ENCODE data around the gene BTBD6.
A peak's percentile ranks its signal among the peaks of the same experiment; 100 is the strongest.

BTBD6 gene

DNA sequence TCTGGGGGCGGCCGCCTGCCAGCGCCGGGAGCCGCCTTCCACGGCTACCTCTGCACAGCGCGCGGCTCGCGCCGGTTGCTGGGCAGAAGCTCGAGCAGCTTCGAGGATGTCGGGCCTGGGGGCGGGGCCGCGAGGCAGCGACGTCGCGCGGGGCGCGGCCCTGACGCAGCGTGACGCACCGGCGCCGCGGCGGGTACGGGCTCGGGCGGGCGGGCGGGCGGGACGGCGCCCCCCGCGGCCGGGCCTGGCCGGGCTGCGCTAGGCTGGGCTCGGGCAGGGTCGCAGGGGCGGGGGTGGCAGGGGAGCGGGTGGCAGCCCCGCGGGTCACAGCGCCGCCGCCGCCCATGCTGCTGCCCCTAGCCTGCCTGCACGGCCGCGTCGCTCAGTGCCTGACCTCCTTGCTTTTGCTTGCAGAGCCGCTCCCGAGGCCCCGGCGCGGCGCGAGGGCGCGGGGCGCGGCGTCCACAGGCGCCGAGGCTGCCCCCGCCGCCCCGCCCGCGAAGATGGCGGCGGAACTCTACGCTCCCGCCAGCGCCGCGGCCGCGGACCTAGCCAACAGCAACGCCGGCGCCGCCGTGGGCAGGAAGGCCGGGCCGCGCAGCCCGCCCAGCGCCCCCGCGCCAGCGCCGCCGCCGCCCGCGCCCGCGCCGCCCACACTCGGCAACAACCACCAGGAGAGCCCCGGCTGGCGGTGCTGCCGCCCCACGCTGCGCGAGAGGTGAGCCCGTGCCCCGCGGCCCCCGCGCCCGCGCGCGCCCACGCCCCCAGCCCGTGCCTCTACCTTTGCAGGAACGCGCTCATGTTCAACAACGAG, at the start of gene BTBD6:
Gene BTBD6 (plus strand): TSS at position 166 of the 814 bp plus-strand sequence. CDS start 179 bp downstream, at position 345.
- DNase-seq (ENCODE audit: low spot score): peak; percentile 83

DNA sequence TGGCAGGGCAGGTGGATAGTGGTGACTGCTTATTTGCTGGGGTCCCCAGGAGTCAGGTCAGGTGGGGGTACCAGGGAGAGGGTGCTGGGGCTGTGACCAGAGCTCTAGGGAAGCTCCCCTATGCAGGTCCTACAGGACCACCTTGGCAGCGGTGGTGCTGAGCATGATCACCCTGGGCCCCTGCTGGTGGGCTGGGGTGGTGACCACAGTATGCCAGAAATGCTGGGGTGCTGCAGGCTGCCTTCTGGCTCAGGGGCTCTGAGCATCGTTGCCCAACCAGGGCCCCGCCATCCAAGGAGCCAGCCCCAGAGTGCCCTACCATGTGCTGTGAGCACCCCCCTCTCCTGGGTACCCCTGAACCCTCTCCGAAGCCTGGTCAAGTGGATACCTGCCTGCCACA, 49.7 kb upstream of the BTBD6 start:
- DNase-seq (ENCODE audit: low spot score): no peak

DNA sequence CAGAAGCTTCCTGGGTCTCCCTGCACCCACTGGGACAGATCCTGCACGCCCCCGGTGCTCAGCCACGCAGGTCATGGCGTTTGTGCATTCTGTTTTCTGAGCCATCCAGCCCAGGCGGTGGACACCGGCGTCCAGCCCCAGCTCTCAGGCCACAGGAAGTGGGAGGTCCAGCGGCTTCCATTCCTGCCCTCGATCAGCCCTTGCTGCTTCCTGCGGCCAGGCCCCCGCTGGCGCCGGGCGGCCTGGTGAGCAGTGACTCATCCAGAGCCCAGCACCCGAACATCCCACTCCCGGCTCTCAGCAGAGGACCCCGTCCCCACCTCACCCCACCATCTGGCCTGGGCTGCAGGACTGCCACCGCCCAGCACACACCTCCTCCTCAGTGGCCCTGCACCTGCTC, 49.2 kb upstream of the BTBD6 start:
- peak; percentile 89 for DNase-seq (ENCODE audit: low spot score)

DNA sequence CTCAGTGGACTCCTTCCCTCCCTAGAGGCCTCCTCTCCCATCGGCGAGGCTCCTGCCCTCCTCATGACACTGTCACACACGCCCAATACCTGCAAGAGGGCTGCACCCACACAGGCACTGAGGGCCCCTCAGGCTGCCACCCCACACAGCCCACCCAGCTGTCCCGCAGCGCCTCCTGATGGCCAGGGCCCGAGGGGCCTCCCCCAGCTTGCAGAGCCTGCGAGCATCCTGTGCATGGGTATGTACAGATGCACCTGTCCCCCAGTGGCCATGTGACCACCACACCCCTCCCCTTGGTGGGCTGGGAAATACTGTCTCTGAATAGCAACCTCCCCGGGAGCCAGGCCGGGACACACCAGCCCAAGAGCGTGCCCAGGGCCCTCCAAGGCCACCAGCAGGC, 48.3 kb upstream of the BTBD6 start:
- no peak for DNase-seq (ENCODE audit: low spot score)

DNA sequence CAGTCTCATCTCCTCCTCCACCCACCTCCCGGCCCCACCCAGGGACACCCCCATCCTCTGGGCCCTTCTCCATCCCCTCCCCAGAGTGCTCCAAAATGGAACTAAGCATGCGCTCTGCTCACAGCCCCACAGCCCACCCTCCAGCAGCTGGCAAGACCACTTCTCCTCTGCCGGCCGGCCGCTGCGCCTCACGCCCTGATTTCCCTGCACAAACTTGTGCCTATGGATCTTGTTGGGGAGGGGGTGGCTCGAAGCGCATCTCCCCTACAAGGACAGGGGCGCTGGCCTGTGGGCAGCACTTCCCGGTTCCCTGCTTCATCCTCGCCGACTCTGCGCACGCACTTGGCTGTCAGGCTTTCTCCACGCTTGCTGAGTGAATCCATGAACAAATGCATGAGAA, 47.7 kb upstream of the BTBD6 start:
- DNase-seq (ENCODE audit: low spot score): no peak

DNA sequence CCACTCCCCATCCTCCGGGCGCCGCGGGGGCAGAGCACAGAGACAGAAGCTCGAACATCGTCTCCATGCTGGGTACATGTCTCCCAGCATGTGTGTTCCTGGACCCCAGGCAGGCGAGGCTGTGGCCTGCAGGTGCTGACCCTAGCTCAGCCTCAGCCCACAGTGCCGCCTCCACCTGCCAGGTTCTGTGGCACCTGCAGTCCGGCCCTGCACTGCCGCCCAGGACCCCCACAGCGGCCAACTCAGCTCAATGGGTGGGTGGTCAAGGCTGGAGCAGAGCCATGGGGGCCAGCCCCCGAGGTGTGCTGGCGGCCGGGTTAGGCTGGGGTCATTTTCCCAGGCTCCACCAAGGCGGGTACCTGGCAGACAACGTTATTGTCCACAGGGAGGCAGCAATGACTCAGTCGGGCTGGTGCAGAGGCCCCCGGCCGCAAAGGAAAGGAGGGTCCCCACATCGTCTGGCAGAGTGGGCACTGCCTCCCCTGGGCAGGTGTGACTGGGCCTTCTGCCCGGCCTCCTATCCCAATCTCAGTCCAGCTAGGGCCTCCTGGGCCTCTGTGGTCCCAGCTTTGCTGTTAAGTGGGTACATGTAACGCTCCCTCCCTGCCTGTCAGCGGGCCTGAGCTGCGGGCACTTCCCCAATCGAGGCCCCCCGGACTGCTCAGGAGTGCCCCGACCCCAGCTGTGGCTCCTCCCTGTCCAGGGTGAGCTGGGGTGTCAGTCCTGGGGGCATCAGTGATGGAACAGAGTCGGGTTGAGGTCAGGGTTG, 47.0 kb upstream of the BTBD6 start:
- no peak for DNase-seq (ENCODE audit: low spot score)

DNA sequence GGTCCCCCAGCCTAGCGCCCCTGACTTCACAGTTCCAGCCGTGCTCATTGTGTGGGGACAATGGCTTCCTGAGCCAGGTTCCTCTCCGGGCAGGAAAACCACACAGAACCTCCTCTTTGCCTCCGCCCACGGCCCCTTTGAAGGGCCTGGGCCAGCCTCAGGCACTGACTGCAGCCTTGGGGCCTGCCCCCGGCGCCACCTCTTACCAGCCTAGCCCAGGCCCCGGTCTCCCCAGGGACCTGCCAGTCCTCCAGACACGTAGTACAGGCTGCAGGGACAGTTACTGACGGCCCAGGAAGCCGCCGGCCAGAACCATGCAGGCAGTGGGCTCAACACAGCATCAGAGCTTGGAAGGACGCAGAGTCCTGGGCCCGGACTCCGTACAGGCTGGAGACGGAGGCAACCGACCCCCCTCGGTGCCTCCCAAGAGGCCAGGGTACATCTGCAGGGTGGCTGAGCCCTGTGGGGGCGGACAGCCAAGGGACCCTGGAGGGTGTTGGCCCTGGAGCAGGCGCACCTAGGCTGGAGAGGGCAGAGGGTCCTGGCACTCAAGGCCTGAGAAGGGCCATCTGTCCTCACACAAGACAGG, 46.3 kb upstream of the BTBD6 start:
- DNase-seq (ENCODE audit: low spot score): peak; percentile 44

DNA sequence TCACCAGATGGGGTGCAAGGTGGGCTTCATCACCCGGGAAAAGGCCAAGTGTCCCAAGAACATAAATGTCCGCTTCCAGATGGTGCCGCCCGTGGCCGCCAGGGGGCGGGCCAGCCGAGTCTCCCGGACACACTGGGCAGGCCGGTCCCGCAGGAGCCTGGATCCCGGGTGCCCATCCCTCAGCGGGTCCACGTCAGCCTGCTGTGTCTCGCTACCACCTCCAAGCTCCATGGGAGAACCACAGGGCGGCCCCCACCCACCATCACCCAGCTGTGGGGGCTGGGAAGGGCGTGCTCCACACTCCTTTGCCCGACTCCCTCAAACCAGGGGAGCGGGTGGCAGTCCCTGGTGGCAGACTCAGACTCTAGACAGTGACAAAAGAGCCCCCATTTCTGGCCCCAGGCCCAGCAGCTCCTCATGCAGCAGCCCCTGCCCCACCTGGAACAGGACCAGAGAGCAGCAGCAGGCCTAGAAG, 45.2 kb upstream of the BTBD6 start:
- peak; percentile 69 for DNase-seq (ENCODE audit: low spot score)

DNA sequence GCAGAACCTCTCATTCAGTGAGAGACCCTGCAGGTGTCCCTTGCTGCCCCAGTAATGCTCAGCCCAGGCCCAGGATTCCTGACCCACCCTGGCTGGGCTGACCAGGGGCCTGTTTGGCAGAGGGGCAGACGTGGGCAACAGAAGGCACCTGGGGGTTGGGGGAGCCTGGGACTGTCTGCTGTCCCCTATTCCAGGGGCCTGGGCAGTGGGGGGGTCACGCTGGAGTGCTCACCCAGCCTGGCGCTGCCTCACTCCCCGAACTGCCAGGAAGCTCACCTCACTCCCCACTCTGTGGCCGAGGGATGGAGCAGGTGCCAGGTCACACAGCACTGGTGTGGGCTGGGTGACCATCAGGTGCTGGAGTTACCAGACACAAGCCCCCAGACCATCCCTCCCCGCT, 44.6 kb upstream of the BTBD6 start:
- DNase-seq (ENCODE audit: low spot score): no peak

DNA sequence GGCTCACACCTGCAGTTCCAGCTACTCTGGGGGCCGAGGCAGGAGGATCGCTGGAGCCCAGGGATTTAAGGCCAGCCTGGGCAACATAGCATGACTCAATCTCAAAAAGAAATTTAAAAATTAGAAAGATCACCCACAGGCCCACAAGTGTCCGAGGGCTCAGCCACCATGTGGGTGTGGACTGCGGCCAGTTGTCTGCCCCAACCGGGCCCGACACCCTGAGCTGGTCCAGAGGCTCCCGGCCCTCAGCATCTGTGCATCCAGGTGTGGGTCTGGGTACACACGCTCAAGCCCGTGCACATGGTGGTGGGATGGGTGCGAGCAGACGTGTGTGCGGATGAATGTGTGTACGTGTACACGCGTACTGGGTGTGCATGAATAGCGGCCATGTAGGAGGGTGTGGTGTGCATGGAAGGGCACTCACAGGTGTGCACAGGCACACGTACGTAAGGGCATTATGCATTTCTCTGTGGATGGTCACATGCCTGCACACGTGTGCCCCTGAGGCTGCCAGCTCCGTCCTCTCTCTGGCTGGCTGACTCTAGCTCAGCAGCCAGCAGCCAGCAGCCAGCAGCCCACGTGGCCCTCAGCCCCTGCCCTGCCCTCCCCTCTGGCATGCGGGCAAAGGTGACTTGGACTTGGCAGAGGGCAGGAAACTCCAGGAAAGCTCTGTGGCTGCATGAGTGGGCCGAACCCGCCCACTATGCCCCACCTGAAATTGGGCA, 44.0 kb upstream of the BTBD6 start:
- no peak for DNase-seq (ENCODE audit: low spot score)

DNA sequence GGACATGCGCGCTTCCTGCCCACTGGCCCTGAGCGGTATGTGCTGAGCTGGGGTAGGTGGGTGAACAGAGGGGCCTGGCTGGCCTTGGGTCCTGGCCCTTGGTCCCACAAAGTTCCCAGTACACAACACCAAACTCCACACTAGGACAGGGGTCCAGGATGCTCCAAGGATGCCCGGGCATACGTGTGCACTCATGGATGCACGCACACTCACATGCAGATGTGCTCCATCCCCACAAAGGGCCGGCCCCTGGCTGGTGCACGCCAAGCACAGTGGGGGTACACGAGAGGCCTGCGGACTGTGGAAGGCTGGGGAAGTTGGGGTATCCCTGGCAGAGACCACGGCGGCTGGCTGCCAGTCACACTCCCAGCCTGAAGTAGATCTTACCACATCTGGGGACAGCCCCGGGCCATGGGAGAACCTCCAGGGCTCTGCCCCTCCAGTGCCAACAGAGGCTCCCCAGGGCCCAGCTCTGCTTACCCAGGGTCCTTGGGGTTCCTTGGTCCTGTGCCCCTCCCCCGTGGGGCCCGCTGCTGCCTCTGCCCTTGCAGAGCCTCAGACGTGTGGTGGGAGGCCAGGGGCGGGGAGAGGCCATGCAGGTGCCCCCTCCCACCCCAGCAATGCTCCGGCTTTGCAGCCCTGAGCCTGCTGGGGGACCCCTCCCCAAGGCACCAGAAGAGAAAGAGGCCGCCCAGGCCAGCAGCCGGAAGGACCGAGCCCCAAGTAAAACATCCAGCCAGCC, 43.2 kb upstream of the BTBD6 start:
- DNase-seq (ENCODE audit: low spot score): no peak

DNA sequence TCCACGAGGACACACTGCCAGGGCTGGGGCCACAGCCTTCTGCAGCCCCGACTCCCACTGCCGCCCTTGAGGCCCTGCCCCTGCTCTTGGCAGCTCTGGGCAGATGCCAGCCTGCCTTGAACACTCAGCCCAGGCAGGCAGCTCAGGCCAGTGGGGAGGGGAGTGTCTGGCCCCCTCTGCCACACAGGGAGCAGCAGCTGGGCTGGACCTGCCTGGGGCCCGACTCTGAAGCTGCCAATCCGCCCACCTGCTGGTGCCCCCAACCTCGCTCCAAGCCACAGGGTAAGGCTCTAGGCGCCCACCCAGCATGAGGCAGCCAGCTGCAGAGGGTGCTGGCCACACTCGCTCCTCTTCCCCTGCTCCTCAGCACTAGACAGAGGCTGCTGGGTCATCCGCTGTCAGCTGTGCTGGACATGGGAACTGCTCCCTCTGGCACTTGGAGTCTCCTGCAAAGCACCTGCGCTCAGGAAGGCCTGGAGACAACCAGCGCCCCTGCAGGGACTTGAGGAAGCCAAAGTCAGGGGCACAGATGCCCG, 42.6 kb upstream of the BTBD6 start:
- no peak for DNase-seq (ENCODE audit: low spot score)

DNA sequence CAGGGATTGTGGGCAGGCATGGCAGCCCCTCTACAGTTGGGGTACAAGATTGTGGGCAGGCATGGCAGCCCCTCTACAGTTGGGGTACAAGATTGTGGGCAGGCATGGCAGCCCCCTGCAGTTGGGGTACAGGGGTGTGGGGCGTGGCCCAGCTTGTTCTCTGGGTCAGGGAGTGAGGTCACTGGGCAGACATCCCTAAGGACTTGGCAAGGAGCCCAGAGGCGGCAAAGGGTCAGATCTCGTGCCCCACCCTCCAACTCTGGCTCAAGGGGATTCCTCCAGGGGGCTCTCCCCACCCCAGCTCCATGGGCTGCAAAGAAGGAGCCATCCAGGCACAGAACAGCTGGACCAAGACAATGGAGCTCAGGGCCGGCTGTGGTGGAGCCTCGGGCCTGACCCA, 41.5 kb upstream of the BTBD6 start:
- DNase-seq (ENCODE audit: low spot score): no peak

DNA sequence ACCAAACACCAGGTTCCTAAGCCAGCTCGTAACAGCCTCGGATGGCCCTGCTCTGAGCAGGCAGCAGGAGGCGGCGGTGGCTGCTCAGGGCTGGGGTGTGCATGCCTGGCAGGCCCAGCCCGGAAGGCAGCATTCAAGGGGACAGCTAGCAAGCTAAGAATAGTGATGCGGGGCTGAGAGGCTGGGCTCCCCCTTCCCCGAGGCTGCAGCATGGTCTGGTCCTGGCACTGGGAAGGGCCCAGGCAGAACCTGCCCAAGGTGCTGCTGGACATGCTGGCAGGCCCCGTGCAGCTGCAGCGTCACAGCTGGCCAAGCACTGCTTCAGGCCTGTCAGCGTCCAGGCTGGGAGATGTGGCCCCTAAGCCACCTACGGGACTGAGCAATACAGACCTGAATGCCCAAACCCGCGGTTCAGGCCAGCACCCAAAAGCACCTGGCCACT, 40.9 kb upstream of the BTBD6 start:
- DNase-seq (ENCODE audit: low spot score): no peak

DNA sequence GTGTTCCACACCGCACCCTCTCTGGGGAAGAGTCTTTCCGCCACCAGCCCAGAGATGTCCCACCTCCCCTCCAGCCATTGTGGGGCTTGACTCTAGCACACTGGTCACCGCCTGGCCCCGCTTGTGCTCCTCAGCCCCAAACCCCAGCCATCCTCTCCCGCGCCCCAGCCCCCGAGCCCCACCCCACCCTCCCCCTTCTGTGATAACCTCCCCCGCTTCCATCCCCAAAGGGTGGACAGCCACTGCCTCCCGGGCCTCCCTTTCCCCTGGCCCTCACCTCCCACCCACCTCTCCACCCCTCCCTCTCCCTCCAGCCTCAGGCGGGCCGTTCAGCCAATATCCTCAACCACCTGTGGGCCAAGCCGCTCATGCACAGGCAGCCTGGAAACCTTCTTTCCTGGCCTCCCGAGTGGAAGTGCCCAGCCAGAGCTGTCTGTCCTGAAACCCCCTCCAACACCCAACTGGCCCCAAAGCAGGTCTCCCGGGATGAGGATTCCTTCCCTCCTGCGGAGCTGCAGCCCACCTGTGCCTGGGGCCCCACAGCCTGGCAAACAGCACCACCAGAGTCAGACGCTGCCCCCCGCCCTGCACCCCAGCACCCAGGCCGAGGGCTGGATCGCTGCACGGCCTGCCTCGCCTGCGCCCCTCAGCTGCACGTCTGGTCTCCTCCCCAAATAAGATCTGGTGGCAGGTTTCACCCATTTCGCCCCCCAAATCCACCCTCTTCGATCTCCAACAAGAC, 40.2 kb upstream of the BTBD6 start:
- no peak for DNase-seq (ENCODE audit: low spot score)

DNA sequence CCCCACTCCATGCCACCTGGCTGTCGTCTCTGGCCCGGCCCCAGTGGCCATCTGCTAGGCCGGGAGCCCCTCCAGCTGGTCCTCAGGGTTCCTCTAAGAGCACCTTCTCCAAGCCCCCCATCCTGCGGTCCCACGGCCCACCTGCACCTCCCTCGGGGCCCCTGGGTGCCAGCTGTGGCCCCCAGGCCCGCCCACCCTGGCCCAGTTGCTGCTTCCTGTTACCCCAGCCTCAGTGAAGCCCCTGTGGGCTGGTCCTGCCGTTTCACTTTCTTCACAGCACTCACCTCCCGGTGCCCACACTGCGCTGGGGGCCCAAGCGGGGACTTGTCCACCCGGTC, 39.6 kb upstream of the BTBD6 start:
- no peak for DNase-seq (ENCODE audit: low spot score)

DNA sequence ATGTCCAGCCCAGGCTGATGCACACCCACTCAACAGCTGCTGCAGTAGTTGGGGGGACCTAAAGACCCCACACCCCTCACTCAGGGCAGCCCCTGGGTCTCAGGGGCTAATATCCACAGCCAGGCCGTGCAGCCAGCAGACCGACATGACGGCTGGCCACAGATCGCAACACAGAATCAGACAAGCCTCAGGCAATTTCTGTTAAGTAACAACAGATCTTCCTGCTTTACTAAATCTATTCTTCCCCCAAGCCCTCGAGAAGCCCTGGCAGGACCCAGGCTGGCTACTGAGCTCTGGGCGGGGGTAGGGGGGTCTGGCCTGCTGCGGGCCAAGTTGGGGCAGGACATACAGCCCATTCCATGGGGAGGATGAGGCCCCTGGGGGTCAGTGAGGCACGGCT, 39.2 kb upstream of the BTBD6 start:
- DNase-seq (ENCODE audit: low spot score): no peak

DNA sequence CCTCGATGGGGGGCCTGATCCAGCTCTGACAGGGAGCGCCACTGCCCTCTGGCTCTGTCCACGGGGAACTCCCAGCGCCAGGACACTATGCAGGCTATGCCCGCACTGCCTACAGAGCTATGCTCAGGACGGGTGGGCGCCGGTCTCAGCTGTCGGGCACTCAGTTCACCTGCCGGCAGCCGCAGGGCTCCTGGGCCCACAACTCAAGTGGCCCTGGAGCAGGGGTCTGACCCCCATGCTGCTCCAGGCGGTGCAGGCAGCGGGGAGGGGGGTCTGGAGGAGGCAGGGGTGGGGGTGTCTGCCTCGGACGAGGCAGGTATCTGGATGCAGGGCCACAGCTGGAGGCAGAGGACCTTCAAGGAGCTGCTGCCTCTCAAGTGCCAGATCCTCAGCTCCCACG, 38.7 kb upstream of the BTBD6 start:
- no peak for DNase-seq (ENCODE audit: low spot score)

DNA sequence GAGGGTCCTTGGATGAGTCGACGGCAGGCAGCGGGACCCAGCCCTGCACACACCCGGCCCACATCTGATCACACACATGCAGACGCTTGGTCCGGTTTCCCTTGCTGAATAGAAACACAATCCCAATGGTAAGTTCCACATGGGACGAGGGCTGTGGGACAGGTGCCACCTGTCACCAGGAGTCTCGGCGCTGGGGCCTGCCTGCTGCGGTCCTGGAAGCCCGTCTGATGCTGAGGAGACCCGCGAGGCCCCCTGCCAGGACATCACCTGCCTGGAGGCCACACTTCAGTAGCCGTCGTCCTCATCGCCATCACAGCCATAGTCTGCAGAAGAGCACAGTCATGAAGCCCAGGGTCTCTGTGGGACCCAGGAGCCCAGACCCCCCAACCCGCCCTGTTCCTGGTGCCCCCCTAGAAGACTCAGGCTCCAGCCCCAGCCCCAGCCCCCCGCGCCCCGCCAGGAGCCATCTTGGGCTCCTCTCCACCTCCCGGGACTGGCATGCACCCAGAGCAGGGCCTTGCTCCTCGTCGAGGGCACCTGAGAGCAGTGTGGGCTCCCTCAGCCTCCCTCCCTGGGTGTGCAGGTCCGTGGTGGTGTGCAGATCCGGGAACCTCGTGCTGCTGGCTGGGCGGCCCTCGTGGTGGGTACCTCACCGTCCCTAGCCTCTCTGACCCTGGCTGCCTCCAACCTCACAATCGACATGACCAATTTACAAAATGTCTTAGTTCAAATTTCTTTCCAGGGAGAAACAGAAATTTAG, 37.9 kb upstream of the BTBD6 start:
- no peak for DNase-seq (ENCODE audit: low spot score)

Measured in kidney capillary endothelial cell (primary cell).